ENCODE measurements around the gene LSR. TPM values are rescaled to one million over a fixed set of nuclear protein-coding genes. Genes with fewer than 3 reads are reported as not detected.

The LSR gene
- total RNA-seq, 1 donor from 2014 or later, result 78.5 TPM

DNA sequence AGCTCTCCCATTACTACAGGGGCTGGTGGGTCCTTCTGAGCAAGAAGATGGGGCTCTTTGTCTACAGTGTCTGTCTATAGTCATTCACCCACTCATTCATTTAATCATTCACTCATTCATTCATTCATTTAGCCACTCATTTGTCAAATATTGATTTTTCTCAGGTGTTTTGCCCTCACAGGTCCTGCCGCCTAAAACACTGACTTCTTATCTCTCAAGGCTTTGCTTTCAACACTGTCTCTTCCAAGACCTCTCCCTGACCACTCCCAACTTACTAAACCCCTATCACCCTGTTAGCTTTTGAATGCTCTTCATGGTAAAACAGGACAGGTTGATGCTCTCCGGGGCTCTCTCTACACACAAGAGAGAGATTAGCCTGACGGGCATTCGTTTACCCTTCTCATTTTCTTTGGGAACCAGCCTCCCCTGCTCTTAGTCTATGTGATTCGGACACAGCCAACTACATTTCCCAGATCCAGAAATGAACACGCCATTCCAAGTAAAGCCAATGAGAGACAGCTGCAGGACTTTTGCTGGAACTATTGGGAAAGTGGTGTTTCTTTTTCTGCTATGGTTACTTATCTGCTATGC is 43.0 kb upstream of the LSR start:
- Mint-ChIP-seq H3K4me3 (no peak overlapping the region), H3K4me1 (ENCODE audit: unreplicated experiment) (no peaks in the 10 kb centered on the region), H3K36me3 (no peaks in the 10 kb centered on the region), H3K9me3 (no peaks in the 10 kb centered on the region), H3K27ac (no peak overlapping the region), H3K27me3 (no peaks in the 10 kb centered on the region)
- no peak for TF ChIP-seq CTCF (conservative IDR thresholded peaks at IDR 0.05)
- no peak for DNase-seq (ENCODE audit: extremely low spot score, unreplicated experiment)

DNA sequence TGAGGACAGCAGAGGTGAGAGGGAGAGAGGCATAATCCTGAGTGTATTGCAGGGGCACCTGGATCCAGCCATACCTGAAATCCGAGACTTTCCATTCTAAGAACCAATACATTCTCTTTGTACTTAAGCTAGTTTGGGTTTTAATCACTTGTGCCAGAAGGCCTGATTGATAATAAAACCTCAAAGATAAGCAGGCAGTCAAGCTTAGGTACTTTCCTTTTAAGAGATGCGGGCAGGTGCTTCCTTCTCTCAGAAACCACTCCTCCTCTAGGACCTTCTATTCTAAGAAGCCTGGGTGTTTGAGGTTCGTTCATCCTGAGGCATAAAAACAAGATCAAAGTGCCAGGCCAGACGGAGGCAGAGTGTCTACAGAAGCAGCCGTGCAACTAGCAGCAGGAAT is 42.4 kb upstream of the LSR start:
- no peaks in the 10 kb centered on the region for H3K4me1 Mint-ChIP-seq (ENCODE audit: unreplicated experiment)
- no peak overlapping the region for H3K27ac Mint-ChIP-seq
- DNase-seq (ENCODE audit: extremely low spot score, unreplicated experiment), result no peak
- H3K27me3 Mint-ChIP-seq, result no peaks in the 10 kb centered on the region
- H3K36me3 Mint-ChIP-seq, result no peaks in the 10 kb centered on the region
- TF ChIP-seq CTCF (conservative IDR thresholded peaks at IDR 0.05), result no peak
- H3K4me3 Mint-ChIP-seq, result no peak overlapping the region
- no peaks in the 10 kb centered on the region for H3K9me3 Mint-ChIP-seq

DNA sequence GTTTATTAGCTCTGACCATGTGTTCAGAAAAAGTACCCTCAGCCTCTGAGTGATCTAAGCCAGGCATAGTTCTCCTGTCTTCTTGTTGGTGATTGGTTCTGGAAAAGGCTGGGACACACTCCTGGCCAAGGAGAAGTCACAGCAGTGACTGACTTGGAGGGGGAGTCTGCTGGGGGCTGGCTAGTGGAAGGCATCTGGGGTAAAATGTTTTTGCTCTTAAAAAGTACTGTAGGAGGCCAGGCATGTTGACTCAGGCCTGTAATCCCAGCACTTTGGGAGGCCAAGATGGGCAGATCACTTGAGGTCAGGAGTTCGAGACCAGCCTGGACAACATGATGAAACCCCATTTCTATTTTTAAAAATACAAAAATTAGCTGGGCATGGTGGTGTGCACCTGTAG is 41.9 kb upstream of the LSR start:
- Mint-ChIP-seq H3K27ac (no peak overlapping the region), H3K4me3 (no peak overlapping the region), H3K4me1 (ENCODE audit: unreplicated experiment) (no peaks in the 10 kb centered on the region), H3K27me3 (no peaks in the 10 kb centered on the region), H3K36me3 (no peaks in the 10 kb centered on the region), H3K9me3 (no peaks in the 10 kb centered on the region)
- DNase-seq (ENCODE audit: extremely low spot score, unreplicated experiment), result no peak
- TF ChIP-seq CTCF (conservative IDR thresholded peaks at IDR 0.05), result no peak

- Mint-ChIP-seq H3K36me3 (no peaks in the 10 kb centered on the region), H3K4me3 (no peak overlapping the region), H3K27me3 (no peaks in the 10 kb centered on the region), H3K27ac (no peak overlapping the region), H3K4me1 (ENCODE audit: unreplicated experiment) (no peaks in the 10 kb centered on the region), H3K9me3 (no peaks in the 10 kb centered on the region)
- no peak for TF ChIP-seq CTCF (conservative IDR thresholded peaks at IDR 0.05)
- no peak for DNase-seq (ENCODE audit: extremely low spot score, unreplicated experiment)
Measured at GRCh38 chr19:35207391-35207871, 41.4 kb upstream of the LSR start.

DNA sequence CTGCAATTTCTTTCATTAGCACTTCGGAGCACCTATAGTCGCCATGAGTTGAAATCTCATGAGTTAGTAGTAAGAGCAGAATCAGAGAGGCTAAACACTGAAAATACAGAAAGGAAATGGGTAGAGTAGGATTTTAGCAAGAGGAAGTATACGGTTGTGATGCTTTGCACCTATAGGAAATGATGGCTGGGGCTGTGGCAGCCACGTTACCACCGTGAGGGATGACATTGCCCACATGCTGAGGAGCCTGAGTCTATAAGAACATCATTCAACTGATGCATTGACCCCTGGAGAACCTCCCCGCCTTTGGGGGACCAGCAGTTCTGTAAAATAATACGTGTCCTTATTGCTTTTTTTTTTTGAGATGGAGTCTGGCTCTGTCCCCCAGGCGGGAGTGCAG is 40.7 kb upstream of the LSR start:
- Mint-ChIP-seq H3K27ac (no peak overlapping the region), H3K36me3 (no peaks in the 10 kb centered on the region), H3K4me1 (ENCODE audit: unreplicated experiment) (no peaks in the 10 kb centered on the region), H3K4me3 (no peak overlapping the region), H3K9me3 (no peaks in the 10 kb centered on the region), H3K27me3 (no peaks in the 10 kb centered on the region)
- TF ChIP-seq CTCF (conservative IDR thresholded peaks at IDR 0.05), result no peak
- DNase-seq (ENCODE audit: extremely low spot score, unreplicated experiment), result no peak

- TF ChIP-seq CTCF (conservative IDR thresholded peaks at IDR 0.05), result no peak
- DNase-seq (ENCODE audit: extremely low spot score, unreplicated experiment), result no peak
- H3K36me3 Mint-ChIP-seq, result no peaks in the 10 kb centered on the region
- H3K27me3 Mint-ChIP-seq, result no peaks in the 10 kb centered on the region
- no peaks in the 10 kb centered on the region for H3K9me3 Mint-ChIP-seq
- H3K4me3 Mint-ChIP-seq, result no peak overlapping the region
- H3K4me1 Mint-ChIP-seq (ENCODE audit: unreplicated experiment), result no peaks in the 10 kb centered on the region
- H3K27ac Mint-ChIP-seq, result no peak overlapping the region
Measured at GRCh38 chr19:35209646-35210045, 39.2 kb upstream of the LSR start.

Data from type B pancreatic cell (in vitro differentiated cells).